Measurements from ENCODE around the gene CA10.

Gene CA10

GRCh38 chr17:51685287-51685909 lies 473.1 kb downstream of the CA10 start:
- no peak for DNase-seq (ENCODE audit: low read depth in 2 of 2)

DNA sequence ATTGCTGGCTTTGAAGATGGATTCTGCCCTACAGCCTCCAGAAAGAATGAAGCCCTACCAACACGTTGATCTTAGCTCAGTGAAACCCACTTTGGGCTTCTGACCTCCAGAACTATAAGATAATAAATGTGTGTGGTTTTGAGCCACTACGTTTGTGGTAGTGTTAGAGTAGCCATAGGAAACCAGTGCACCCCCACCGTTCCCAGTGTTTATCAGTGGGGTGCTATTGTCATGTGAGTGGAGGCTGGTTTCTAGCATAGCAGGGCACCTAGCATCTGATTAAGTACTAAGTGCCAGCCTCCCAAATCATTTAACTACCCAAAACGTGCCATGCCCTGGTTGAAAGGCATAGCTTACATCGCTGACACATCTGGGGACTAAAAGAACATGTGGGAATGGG lies 474.3 kb downstream of the CA10 start:
- no peak for DNase-seq (ENCODE audit: low read depth in 2 of 2)

DNA sequence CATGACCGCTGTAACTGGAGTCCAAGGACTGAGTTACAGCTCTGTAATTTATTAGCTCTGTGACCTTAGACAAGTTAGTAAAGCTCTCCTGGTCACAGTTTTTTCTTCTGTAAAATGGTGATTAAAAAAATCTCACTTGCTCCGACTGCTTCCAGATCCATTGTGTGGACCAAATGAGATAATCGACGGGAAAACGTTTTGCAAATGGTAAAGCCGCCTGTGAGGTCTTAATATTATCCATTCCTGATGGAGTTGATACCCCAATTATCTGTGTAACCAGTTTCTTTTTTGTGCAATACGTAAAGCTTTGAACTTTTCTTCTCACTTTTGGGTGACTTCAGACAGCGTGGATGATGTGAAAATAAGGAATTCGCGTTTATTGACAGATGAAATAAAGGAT lies 475.2 kb downstream of the CA10 start:
- DNase-seq (ENCODE audit: low read depth in 2 of 2): no peak

DNA sequence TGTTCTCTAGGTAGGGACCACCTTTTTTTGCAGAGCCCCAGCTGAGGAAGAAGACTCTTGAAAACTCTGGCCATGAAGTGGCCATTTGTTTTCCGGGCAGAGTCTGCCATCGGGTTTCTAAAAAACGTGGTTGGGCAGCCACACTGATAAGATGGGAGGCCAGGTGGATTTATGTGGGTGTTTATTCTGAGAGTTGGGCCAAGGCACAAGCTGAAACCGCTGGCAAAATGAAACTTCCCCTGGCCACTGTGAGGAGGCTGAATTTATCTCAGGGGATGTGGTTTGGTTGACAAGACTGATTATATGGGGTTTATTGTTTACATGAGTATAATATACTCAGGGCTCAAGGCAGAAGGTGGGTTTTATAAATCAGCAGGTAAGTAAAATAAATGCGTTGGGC lies 476.4 kb downstream of the CA10 start:
- no peak for DNase-seq (ENCODE audit: low read depth in 2 of 2)

DNA sequence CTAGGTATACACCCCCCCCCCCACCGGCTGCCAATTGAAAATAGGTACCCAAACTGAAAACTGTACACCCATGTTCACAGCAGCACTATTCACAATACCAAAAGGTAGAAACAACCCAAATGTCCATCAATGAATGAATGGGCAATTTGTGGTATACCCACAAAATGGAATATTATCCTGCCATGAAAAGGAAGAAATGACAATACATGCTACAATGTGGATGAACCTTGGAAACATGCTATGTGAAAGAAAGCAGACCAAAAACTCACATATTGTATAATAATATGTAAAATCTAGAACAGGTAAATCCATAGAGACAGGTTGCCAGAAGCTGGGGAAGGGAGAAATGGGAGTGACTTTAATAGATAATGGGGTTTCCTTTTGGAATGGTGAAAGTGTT lies 480.6 kb downstream of the CA10 start:
- no peak for DNase-seq (ENCODE audit: low read depth in 2 of 2)

GRCh38 chr17:51676691-51677487 lies 481.6 kb downstream of the CA10 start:
- no peak for DNase-seq (ENCODE audit: low read depth in 2 of 2)

GRCh38 chr17:51674579-51675255 lies 483.8 kb downstream of the CA10 start:
- DNase-seq (ENCODE audit: low read depth in 2 of 2): no peak

- DNase-seq (ENCODE audit: low read depth in 2 of 2): no peak
Observed at GRCh38 chr17:51673070-51673469, 485.4 kb downstream of the CA10 start.

- no peak for DNase-seq (ENCODE audit: low read depth in 2 of 2)
Observed at GRCh38 chr17:51672065-51672464, 486.4 kb downstream of the CA10 start.

- DNase-seq (ENCODE audit: low read depth in 2 of 2): no peak
Observed at GRCh38 chr17:51670899-51671298, 487.6 kb downstream of the CA10 start.

GRCh38 chr17:51668963-51669246 lies 489.6 kb downstream of the CA10 start:
- no peak for DNase-seq (ENCODE audit: low read depth in 2 of 2)

- no peak for DNase-seq (ENCODE audit: low read depth in 2 of 2)
Observed at GRCh38 chr17:51668155-51668962, 490.2 kb downstream of the CA10 start.

- no peak for DNase-seq (ENCODE audit: low read depth in 2 of 2)
Observed at GRCh38 chr17:51667706-51668083, 490.8 kb downstream of the CA10 start.

- no peak for DNase-seq (ENCODE audit: low read depth in 2 of 2)
Observed at GRCh38 chr17:51666971-51667705, 491.4 kb downstream of the CA10 start.

DNA sequence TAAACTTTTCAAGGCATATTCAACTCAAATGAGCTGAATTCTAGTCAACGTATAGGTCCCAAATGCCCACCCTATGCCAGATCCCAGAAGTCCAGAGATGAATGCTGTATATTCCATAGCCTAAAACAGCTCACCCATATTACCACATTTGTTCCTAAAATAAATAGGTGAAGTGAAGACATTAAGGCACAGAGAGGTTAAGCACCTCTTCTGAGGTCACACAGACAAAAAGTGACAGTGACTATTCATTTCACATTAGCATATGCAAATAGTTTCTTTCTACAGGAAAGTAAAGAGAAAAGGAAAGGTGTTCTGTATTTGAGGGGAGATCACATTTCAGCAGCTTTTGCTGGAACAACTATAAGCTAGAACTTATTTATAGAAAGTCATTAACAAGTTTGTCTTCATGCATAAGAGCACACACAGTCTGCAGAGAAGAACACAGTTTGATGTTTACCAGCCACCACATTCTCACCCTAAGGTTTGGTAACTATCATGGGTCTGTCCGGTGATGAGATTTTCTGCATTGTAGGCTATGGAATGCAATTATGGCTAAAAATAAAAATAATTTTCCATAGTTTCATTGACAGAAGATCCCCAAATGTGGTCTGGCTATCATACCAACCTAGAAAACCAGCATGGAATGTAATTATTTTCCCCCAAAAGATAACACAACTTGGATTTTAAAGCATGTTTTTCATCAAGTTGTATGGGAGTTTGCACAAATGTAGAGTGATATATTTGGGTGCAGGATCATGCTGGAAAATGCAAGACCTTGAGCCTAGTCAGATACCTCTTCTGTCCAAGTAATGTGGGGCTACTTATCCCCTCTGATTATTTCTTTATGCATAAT lies 496.1 kb downstream of the CA10 start:
- DNase-seq (ENCODE audit: low read depth in 2 of 2): no peak

DNA sequence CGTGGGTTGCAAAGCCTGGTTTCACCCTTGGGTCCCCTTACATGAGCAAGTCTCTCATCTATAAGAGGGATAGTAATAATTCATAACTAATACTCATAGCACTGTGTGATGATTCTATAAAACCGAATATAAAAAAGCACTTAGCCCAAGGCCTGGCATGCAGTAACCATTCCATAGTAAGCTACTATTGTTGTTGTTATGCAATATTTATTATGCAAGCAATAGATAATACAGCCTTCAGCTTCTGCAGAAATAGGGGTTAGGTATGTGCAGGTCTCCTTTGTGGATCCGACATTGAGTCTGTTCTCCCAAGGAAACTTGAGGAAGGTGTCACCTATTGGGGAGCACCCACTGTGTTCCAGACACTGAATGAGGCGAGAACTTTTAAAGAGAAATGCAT lies 497.1 kb downstream of the CA10 start:
- no peak for DNase-seq (ENCODE audit: low read depth in 2 of 2)

DNA sequence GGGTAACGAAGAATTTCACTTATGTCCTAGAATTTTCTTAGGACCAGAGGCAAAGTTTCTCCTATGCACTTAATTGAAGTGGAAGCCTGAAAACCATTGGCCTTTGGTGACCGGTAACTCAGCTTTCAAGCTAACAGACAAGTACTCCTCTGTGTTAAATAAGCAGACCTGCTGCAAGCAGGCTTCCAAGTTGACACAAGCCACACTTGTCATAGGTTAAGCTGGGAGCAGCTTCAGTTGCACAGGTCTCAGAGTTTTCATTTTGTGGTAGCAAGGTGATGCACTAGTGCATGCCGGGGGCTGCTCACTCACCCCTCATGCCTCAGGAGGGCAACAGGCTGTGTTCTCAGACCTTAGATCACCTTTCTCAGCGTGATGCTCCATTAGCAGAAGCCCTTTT lies 498.2 kb downstream of the CA10 start:
- no peak for DNase-seq (ENCODE audit: low read depth in 2 of 2)

- DNase-seq (ENCODE audit: low read depth in 2 of 2): no peak
Observed at GRCh38 chr17:51657224-51657623, 501.3 kb downstream of the CA10 start.

DNA sequence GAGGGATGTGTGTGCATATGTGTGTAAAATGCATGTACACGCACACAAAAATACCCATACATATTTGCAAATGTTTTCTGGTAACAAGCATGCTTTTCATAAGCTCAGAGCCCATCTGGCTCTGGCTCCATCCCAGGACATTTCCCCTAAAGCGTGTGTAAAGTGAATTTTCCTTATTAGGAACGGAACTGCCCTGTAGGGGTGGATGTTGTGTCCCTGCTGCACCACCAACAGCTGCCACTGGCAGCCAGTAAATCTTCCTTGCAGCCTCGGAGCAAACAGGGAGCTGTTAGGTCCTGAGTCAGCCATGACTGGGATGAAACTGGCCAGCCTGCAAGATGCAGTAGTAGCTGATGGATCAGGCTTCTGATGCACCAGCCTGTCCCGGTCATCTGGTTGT lies 504.6 kb downstream of the CA10 start:
- DNase-seq (ENCODE audit: low read depth in 2 of 2): no peak

- DNase-seq (ENCODE audit: low read depth in 2 of 2): no peak
Observed at GRCh38 chr17:51652529-51652928, 506.0 kb downstream of the CA10 start.

All from stimulated activated CD8-positive, alpha-beta memory T cell treated with anti-CD3 and anti-CD28 coated beads, Interleukin-2, amount 100 ng/mL, for 1 hour (primary cell).